ENCODE data around the gene MRPL54. TPM values are rescaled to one million over a fixed set of nuclear protein-coding genes. Genes with fewer than 3 reads are reported as not detected.

The MRPL54 gene
- total RNA-seq, 1 donor from 2014 or later, result 15.1 TPM

- DNase-seq (ENCODE audit: low spot score), result no peak
- peaks cover 26% of the 10 kb centered on the region for H3K27me3 Mint-ChIP-seq (ENCODE audit: insufficient read depth, low read depth)
- H3K4me1 Mint-ChIP-seq, result no peaks in the 10 kb centered on the region
- no peaks in the 10 kb centered on the region for H3K36me3 ChIP-seq
- H3K9me3 ChIP-seq (ENCODE audit: low read depth), result no peaks in the 10 kb centered on the region
- H4K20me1 ChIP-seq (ENCODE audit: low read depth), result no peaks in the 10 kb centered on the region
- no peak overlapping the region for H3K4me3 Mint-ChIP-seq
- no peak overlapping the region for H3K27ac ChIP-seq
- no peak overlapping the region for H2AFZ ChIP-seq (replicated peaks)
- H3K79me2 ChIP-seq (ENCODE audit: low read depth), result no peaks in the 10 kb centered on the region
- no peak overlapping the region for H3K9ac ChIP-seq
- no peak overlapping the region for H3K27ac Mint-ChIP-seq
- no peak overlapping the region for H3K4me2 ChIP-seq
- no peaks in the 10 kb centered on the region for H3K4me1 ChIP-seq
- H3K9me3 Mint-ChIP-seq, result peaks cover 7% of the 10 kb centered on the region
- H3K36me3 Mint-ChIP-seq, result peaks cover 2% of the 10 kb centered on the region
- no peak for TF ChIP-seq CTCF (IDR thresholded peaks at IDR 0.05)
- no peak for TF ChIP-seq EZH2 (IDR thresholded peaks at IDR 0.05)
- no peak for TF ChIP-seq EZH2phosphoT487 (IDR thresholded peaks at IDR 0.05)
- H3K27me3 ChIP-seq, result peaks cover 28% of the 10 kb centered on the region
- no peak overlapping the region for H3K4me3 ChIP-seq
- peaks cover 8% of the 10 kb centered on the region for H3F3A ChIP-seq (ENCODE audit: low read depth)
Measured at GRCh38 chr19:3792114-3792513, 29.6 kb downstream of the MRPL54 start.

- TF ChIP-seq EZH2phosphoT487 (IDR thresholded peaks at IDR 0.05), result no peak
- TF ChIP-seq EZH2 (IDR thresholded peaks at IDR 0.05), result no peak
- TF ChIP-seq CTCF (IDR thresholded peaks at IDR 0.05), result no peak
Measured at GRCh38 chr19:3793799-3794198, 31.3 kb downstream of the MRPL54 start.

GRCh38 chr19:3796358-3796757, 33.9 kb downstream of the MRPL54 start:
- Mint-ChIP-seq H3K4me3 (no peak overlapping the region), H3K27ac (no peak overlapping the region), H3K27me3 (ENCODE audit: insufficient read depth, low read depth) (peaks cover 35% of the 10 kb centered on the region), H3K9me3 (peaks cover 7% of the 10 kb centered on the region), H3K36me3 (peaks cover 2% of the 10 kb centered on the region), H3K4me1 (no peaks in the 10 kb centered on the region)
- H3K4me3 ChIP-seq, result no peak overlapping the region
- no peak overlapping the region for H3K4me2 ChIP-seq
- H3K4me1 ChIP-seq, result peaks cover 4% of the 10 kb centered on the region
- TF ChIP-seq EZH2 (IDR thresholded peaks at IDR 0.05), result no peak
- H3K79me2 ChIP-seq (ENCODE audit: low read depth), result no peaks in the 10 kb centered on the region
- no peak overlapping the region for H2AFZ ChIP-seq (replicated peaks)
- no peak overlapping the region for H3K27ac ChIP-seq
- H3F3A ChIP-seq (ENCODE audit: low read depth), result peaks cover 4% of the 10 kb centered on the region
- H3K36me3 ChIP-seq, result no peaks in the 10 kb centered on the region
- H3K9ac ChIP-seq, result no peak overlapping the region
- peaks cover 25% of the 10 kb centered on the region for H3K27me3 ChIP-seq
- no peak for DNase-seq (ENCODE audit: low spot score)
- no peaks in the 10 kb centered on the region for H4K20me1 ChIP-seq (ENCODE audit: low read depth)
- no peaks in the 10 kb centered on the region for H3K9me3 ChIP-seq (ENCODE audit: low read depth)

More at GRCh38 chr19:3793799-3794198, 31.3 kb downstream of the MRPL54 start:
- Histone ChIP-seq H2AFZ (replicated peaks) (no peak overlapping the region), H3K79me2 (ENCODE audit: low read depth) (no peaks in the 10 kb centered on the region), H3K9me3 (ENCODE audit: low read depth) (no peaks in the 10 kb centered on the region), H3K4me3 (no peak overlapping the region), H3K9ac (no peak overlapping the region), H3K4me2 (no peak overlapping the region), H3K27ac (no peak overlapping the region), H3F3A (ENCODE audit: low read depth) (peaks cover 6% of the 10 kb centered on the region), H4K20me1 (ENCODE audit: low read depth) (no peaks in the 10 kb centered on the region), H3K27me3 (peaks cover 18% of the 10 kb centered on the region), H3K4me1 (no peaks in the 10 kb centered on the region), H3K36me3 (no peaks in the 10 kb centered on the region)
- DNase-seq (ENCODE audit: low spot score), result no peak
- peaks cover 32% of the 10 kb centered on the region for H3K27me3 Mint-ChIP-seq (ENCODE audit: insufficient read depth, low read depth)
- no peak overlapping the region for H3K27ac Mint-ChIP-seq
- H3K4me3 Mint-ChIP-seq, result peak overlapping the region; percentile 9
- H3K36me3 Mint-ChIP-seq, result peaks cover 2% of the 10 kb centered on the region
- no peaks in the 10 kb centered on the region for H3K4me1 Mint-ChIP-seq
- peaks cover 7% of the 10 kb centered on the region for H3K9me3 Mint-ChIP-seq

GRCh38 chr19:3798137-3798536, 35.7 kb downstream of the MRPL54 start:
- no peak overlapping the region for H3K4me3 ChIP-seq
- no peaks in the 10 kb centered on the region for H3K9me3 ChIP-seq (ENCODE audit: low read depth)
- H3K9me3 Mint-ChIP-seq, result peaks cover 7% of the 10 kb centered on the region
- no peak overlapping the region for H3K9ac ChIP-seq
- peaks cover 36% of the 10 kb centered on the region for H3K27me3 Mint-ChIP-seq (ENCODE audit: insufficient read depth, low read depth)
- H3K79me2 ChIP-seq (ENCODE audit: low read depth), result no peaks in the 10 kb centered on the region
- H3K27ac Mint-ChIP-seq, result no peak overlapping the region
- H3K4me1 Mint-ChIP-seq, result peaks cover 2% of the 10 kb centered on the region
- no peaks in the 10 kb centered on the region for H3K36me3 ChIP-seq
- no peak overlapping the region for H2AFZ ChIP-seq (replicated peaks)
- peaks cover 10% of the 10 kb centered on the region for H3F3A ChIP-seq (ENCODE audit: low read depth)
- peaks cover 43% of the 10 kb centered on the region for H3K27me3 ChIP-seq
- DNase-seq (ENCODE audit: low spot score), result no peak
- H3K36me3 Mint-ChIP-seq, result peaks cover 2% of the 10 kb centered on the region
- peaks cover 7% of the 10 kb centered on the region for H3K4me1 ChIP-seq
- no peak overlapping the region for H3K4me3 Mint-ChIP-seq
- no peak for TF ChIP-seq CTCF (IDR thresholded peaks at IDR 0.05)
- no peak for TF ChIP-seq EZH2phosphoT487 (IDR thresholded peaks at IDR 0.05)
- TF ChIP-seq EZH2 (IDR thresholded peaks at IDR 0.05), result no peak
- H3K4me2 ChIP-seq, result no peak overlapping the region
- peaks cover 8% of the 10 kb centered on the region for H4K20me1 ChIP-seq (ENCODE audit: low read depth)
- H3K27ac ChIP-seq, result no peak overlapping the region
